ENCODE data around the gene TSACC.

GRCh38 chr1:156384007-156384406 lies 45.7 kb downstream of the TSACC start:
- no peak for TF ChIP-seq CTCF (IDR thresholded peaks at IDR 0.05)
- TF ChIP-seq POLR2A (IDR thresholded peaks at IDR 0.05), result no peak

Measured in lower leg skin (tissue), 3 donors.